ENCODE results near the gene WRAP73.

The WRAP73 gene

GRCh38 chr1:3646596-3646995 lies 3.3 kb downstream of the WRAP73 start:
- DNase-seq (ENCODE audit: low read depth): no peak

GRCh38 chr1:3645666-3646355 lies 4.1 kb downstream of the WRAP73 start:
- DNase-seq (ENCODE audit: low read depth): no peak

GRCh38 chr1:3645247-3645646 lies 4.7 kb downstream of the WRAP73 start:
- no peak for DNase-seq (ENCODE audit: low read depth)

GRCh38 chr1:3644273-3644672 lies 5.6 kb downstream of the WRAP73 start:
- DNase-seq (ENCODE audit: low read depth): no peak

GRCh38 chr1:3642919-3643675 lies 6.8 kb downstream of the WRAP73 start:
- DNase-seq (ENCODE audit: low read depth): no peak

GRCh38 chr1:3641816-3642215 lies 8.1 kb downstream of the WRAP73 start:
- no peak for DNase-seq (ENCODE audit: low read depth)

GRCh38 chr1:3641046-3641760 lies 8.7 kb downstream of the WRAP73 start:
- no peak for DNase-seq (ENCODE audit: low read depth)

GRCh38 chr1:3640121-3640837 lies 9.6 kb downstream of the WRAP73 start:
- DNase-seq (ENCODE audit: low read depth): no peak

- DNase-seq (ENCODE audit: low read depth): no peak
Observed at GRCh38 chr1:3639397-3639911, 10.4 kb downstream of the WRAP73 start.

- DNase-seq (ENCODE audit: low read depth): no peak
Observed at GRCh38 chr1:3638676-3639075, 11.2 kb downstream of the WRAP73 start.

GRCh38 chr1:3638027-3638426 lies 11.9 kb downstream of the WRAP73 start:
- DNase-seq (ENCODE audit: low read depth): no peak

- DNase-seq (ENCODE audit: low read depth): no peak
Observed at GRCh38 chr1:3636531-3636930, 13.4 kb downstream of the WRAP73 start.

GRCh38 chr1:3636080-3636479 lies 13.8 kb downstream of the WRAP73 start:
- no peak for DNase-seq (ENCODE audit: low read depth)

GRCh38 chr1:3634059-3634800 lies 15.7 kb downstream of the WRAP73 start:
- DNase-seq (ENCODE audit: low read depth): no peak

- no peak for DNase-seq (ENCODE audit: low read depth)
Observed at GRCh38 chr1:3633344-3634058, 16.4 kb downstream of the WRAP73 start.

GRCh38 chr1:3632716-3633343 lies 17.1 kb downstream of the WRAP73 start:
- DNase-seq (ENCODE audit: low read depth): no peak

GRCh38 chr1:3632298-3632697 lies 17.6 kb downstream of the WRAP73 start:
- no peak for DNase-seq (ENCODE audit: low read depth)

GRCh38 chr1:3631320-3632260 lies 18.3 kb downstream of the WRAP73 start:
- no peak for DNase-seq (ENCODE audit: low read depth)

GRCh38 chr1:3630914-3631313 lies 19.0 kb downstream of the WRAP73 start:
- DNase-seq (ENCODE audit: low read depth): no peak

All from non-pigmented ciliary epithelial cell (primary cell).